Testis (tissue), 3 donors: Measurements from ENCODE around the gene MAP3K4. TPM values are rescaled to one million over a fixed set of nuclear protein-coding genes. Genes with fewer than 3 reads are reported as not detected.

Experiments
- DNase-seq: peaks from one replicate; pipeline ENCODE4 v3.0.0-alpha.2; 2019
- H3K27ac ChIP-seq, 2 donors: fragments of 200-600 bp; sonication (generic); one replicate each; pipeline ENCODE4 v1.5.1; 2019
- H3K27me3 ChIP-seq: fragments of 200-600 bp; sonication (generic); one replicate; pipeline ENCODE4 v1.5.1; 2019
- H3K36me3 ChIP-seq: fragments of 200-600 bp; sonication (generic); one replicate; pipeline ENCODE4 v1.5.1; 2017; ENCODE audit warnings: low read depth; ENCODE audit errors: missing control alignments
- H3K4me1 ChIP-seq: fragments of 200-600 bp; sonication (generic); one replicate; pipeline ENCODE4 v1.5.1; 2019
- H3K4me3 ChIP-seq, 2 donors: fragments of 200-600 bp; sonication (generic); one replicate each; pipeline ENCODE4 v1.5.1; 2017 to 2019
- H3K9me3 ChIP-seq: fragments of 200-600 bp; sonication (generic); one replicate; pipeline ENCODE4 v1.5.1; 2017
- POLR2A ChIP-seq: fragments of 450-650 bp; IDR thresholded peaks from one replicate; pipeline ENCODE4 v1.6.1; 2017; ENCODE audit warnings: antibody characterized with exemption, mild to moderate bottlenecking, moderate library complexity
- WGBS, 2 donors: methylation state at CpG; one replicate each; pipeline ENCODE4 v1.1.5; 2018; 5-methylcytosine and 5-hydroxymethylcytosine counted together
- intact Hi-C: fragments of 100-400 bp; cut with DNase I; formaldehyde crosslinking; loops from one replicate; pipeline ENCODE4 v1.15.1; 2023; ENCODE audit warnings: low total_unique reads
- polyA plus RNA-seq: library from polyadenylated mRNA; stranded (reverse); fragments of 350-450 nt; fragmentation: Illumina TruSeq; extraction: RNeasy Lipid Tissue Mini Kit (QIAGEN cat#74804); gene quantifications from one replicate; pipeline ENCODE4 v1.2.3, GENCODE V29; 2014; ENCODE audit warnings: low read depth, low replicate concordance; ENCODE audit not compliant: insufficient read depth
- total RNA-seq, 2 donors: library from RNA; depleted of rRNA; stranded (reverse); fragments of >200 nt; gene quantifications; one replicate each; pipeline ENCODE4 v1.2.3, GENCODE V29; 2016
- TF ChIP-seq, protein P1 (sequence below), 3 experiments: fragments of 450-650 bp in 2 of 3; fragments of 200-600 bp in 1 of 3; sonication (generic) in 1 of 3; IDR thresholded peaks; one replicate each; pipeline ENCODE4 v1.5.1; 2016 to 2019; ENCODE audit warnings: antibody characterized with exemption in 3 of 3, mild to moderate bottlenecking in 2 of 3, moderate library complexity in 1 of 3

The MAP3K4 gene
- total and polyA plus RNA-seq, 3 donors from 2014 or later: 45.0 to 77.7 (median 65.4) TPM

DNA sequence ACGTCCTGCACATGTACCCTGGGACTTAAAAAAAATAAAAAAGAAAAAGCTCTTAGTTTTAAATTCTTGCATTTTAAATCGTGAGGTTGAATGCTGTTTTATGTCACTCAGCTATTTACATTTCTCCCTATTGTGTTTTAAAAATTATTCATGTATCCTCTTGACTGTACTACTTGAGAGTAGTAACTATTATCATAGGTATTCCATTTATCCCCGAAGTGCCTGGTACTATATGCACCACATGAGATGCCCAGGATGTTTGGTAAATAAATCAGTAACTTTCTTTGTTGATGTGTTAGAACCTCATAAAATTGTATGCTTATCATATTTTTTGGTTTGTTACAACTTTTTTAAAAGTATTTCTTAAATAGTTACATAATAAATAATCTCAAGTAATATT is 18.4 kb downstream of the MAP3K4 start:
- Histone ChIP-seq H3K27me3 (no peaks in the 10 kb centered on the region), H3K4me1 (peaks cover 9% of the 10 kb centered on the region), H3K9me3 (no peaks in the 10 kb centered on the region), H3K27ac (no peak overlapping the region), H3K4me3 (no peak overlapping the region), H3K36me3 (no peaks in the 10 kb centered on the region)
- no peak for TF ChIP-seq POLR2A
- TF ChIP-seq, protein P1, sequence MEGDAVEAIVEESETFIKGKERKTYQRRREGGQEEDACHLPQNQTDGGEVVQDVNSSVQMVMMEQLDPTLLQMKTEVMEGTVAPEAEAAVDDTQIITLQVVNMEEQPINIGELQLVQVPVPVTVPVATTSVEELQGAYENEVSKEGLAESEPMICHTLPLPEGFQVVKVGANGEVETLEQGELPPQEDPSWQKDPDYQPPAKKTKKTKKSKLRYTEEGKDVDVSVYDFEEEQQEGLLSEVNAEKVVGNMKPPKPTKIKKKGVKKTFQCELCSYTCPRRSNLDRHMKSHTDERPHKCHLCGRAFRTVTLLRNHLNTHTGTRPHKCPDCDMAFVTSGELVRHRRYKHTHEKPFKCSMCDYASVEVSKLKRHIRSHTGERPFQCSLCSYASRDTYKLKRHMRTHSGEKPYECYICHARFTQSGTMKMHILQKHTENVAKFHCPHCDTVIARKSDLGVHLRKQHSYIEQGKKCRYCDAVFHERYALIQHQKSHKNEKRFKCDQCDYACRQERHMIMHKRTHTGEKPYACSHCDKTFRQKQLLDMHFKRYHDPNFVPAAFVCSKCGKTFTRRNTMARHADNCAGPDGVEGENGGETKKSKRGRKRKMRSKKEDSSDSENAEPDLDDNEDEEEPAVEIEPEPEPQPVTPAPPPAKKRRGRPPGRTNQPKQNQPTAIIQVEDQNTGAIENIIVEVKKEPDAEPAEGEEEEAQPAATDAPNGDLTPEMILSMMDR (IDR thresholded peaks at IDR 0.05): no peak
- WGBS, 2 donors: 85% methylated on average over 3 of the region's 3 CpGs
- intact Hi-C loops: no loop called here
- no peak for DNase-seq

DNA sequence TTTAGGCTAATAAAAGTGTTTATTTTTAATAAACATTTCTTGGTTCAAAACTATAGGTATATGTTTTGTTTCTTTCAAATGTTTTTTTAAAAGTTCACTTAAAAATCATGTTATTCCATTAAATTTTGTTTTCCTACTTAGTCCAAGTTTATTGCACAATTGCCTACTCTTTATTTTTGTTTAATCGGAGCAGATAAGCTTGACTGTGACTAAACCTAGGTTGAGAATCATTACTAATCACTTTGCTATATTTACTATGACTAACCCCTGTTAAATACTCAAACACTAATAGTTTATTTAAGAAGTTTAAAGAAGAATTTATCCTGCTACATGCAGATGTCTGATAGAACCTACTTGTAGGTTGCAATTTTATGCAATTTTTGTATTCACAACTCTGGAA is 18.8 kb downstream of the MAP3K4 start:
- DNase-seq: no peak
- Histone ChIP-seq H3K27me3 (no peaks in the 10 kb centered on the region), H3K27ac (no peak overlapping the region), H3K4me3 (no peak overlapping the region), H3K4me1 (peaks cover 9% of the 10 kb centered on the region), H3K9me3 (no peaks in the 10 kb centered on the region), H3K36me3 (no peaks in the 10 kb centered on the region)
- WGBS, 2 donors: 61 to 68% methylated on average over 1 of the region's 1 CpG
- intact Hi-C loops: no loop called here
- TF ChIP-seq, protein P1 (IDR thresholded peaks at IDR 0.05): no peak
- TF ChIP-seq POLR2A: no peak

DNA sequence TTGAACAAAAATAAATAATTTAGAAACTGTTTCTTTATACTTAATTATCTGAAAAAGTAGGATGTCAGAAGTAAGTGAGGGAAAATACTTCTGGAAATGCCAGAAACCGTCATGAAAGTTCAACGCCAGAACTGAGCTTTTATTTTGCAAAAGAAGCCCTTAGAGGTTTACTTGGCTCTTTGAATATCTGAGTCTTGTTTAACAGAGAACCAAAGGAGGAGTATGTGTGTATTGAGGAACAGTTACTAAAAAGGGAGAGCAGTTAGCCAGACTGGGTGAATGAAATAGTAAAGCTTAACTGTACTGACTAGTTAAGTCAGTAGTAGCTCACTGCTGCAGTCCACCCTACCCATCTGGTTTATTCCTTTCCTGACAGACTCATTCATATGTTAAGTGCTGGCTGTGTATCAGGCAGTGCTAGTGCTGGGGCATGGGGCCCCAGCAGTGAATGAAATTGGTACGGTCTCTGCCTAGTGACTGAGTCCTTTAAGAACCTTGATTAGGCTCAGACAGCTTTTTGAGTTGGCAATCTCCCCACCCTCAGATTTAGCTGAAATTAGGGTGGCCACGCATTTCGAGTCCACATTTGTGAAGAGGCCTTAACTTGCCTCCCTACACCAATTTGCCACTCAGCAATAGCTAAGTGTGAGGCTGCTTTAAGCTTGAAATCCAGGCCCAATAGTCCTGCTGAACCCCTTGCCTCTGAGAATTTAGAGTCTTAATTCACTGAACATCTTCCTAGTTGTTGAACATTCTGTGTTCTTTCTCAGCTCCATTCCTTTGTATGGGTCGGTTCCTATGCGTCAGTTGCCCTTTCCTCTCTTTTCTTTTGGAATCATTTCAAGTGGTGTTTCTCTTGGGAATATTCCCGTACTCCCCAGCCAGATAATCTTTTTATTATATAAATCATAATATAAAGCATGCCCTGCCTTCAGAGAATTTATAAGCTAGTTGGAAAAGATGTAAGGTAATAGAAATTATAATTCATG is 20.2 kb downstream of the MAP3K4 start:
- peaks cover 9% of the 10 kb centered on the region for H3K4me1 ChIP-seq
- no peak for DNase-seq
- intact Hi-C loops: no loop called here
- H3K27me3 ChIP-seq: no peaks in the 10 kb centered on the region
- WGBS, 2 donors: 48 to 51% methylated on average over 8 of the region's 8 CpGs
- H3K36me3 ChIP-seq: no peaks in the 10 kb centered on the region
- H3K4me3 ChIP-seq: no peak overlapping the region
- TF ChIP-seq, protein P1 (IDR thresholded peaks at IDR 0.05): no peak
- no peak for TF ChIP-seq POLR2A
- no peak overlapping the region for H3K27ac ChIP-seq
- no peaks in the 10 kb centered on the region for H3K9me3 ChIP-seq

DNA sequence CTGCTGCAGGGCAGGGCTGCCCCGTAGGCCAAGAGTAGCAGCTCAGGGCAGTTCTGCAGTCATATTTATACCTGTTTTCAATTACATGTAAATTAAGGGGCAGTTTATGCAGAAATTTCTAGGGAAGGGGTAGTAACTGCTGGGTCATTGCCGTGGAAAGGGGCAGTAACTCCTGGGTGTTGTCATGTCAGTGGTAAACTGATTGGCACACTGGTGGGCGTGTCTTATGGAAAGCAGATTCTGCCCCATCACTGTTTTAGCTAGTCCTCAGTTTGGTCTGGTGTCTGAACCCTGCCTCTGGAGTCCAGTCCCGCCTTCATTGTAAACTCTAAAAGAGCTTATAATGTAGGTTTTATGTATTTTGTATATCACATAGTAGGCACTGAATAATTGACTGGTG is 22.1 kb downstream of the MAP3K4 start:
- TF ChIP-seq, protein P1 (IDR thresholded peaks at IDR 0.05): no peak
- no peak for TF ChIP-seq POLR2A
- H3K36me3 ChIP-seq: no peaks in the 10 kb centered on the region
- no peak overlapping the region for H3K27ac ChIP-seq
- H3K9me3 ChIP-seq: no peaks in the 10 kb centered on the region
- no peak for DNase-seq
- WGBS, 2 donors: 98% methylated on average over 4 of the region's 4 CpGs
- H3K27me3 ChIP-seq: no peaks in the 10 kb centered on the region
- H3K4me3 ChIP-seq: no peak overlapping the region
- intact Hi-C loops: no loop called here
- H3K4me1 ChIP-seq: peaks cover 9% of the 10 kb centered on the region
